HL-60 (cell line): ENCODE results near the gene BUD31.

Experiments
- DNase-seq, 2 experiments: peaks; one replicate each; pipeline ENCODE4 v3.0.0-alpha.2; 2010 to 2020; ENCODE audit warnings: low read depth in 1 of 2, low spot score in 1 of 2
- H3K27ac ChIP-seq: fragments of 250-450 bp; sonication (Bioruptor Pico); replicated peaks from 2 replicates; pipeline ENCODE4 v1.5.1; 2020; ENCODE audit warnings: mild to moderate bottlenecking, moderate library complexity
- H3K27me3 ChIP-seq: fragments of 250-450 bp; sonication (Bioruptor Pico); 2 replicates; pipeline ENCODE4 v1.5.1; 2021; ENCODE audit warnings: mild to moderate bottlenecking, moderate library complexity; ENCODE audit not compliant: insufficient read depth, poor library complexity, severe bottlenecking
- H3K4me3 ChIP-seq: replicated peaks from 2 replicates; pipeline ENCODE4 v1.5.1; 2011; ENCODE audit warnings: mild to moderate bottlenecking, control low read depth, low read length; ENCODE audit not compliant: insufficient read depth
- CTCF ChIP-seq: IDR thresholded peaks from one replicate; pipeline ENCODE4 v1.5.1; 2011; ENCODE audit warnings: low read length, control low read depth, inconsistent platforms; ENCODE audit not compliant: insufficient read depth
- GABPA ChIP-seq: IDR thresholded peaks from 2 replicates; pipeline ENCODE4 v1.6.1; 2012; ENCODE audit warnings: low read depth
- POLR2AphosphoS5 ChIP-seq: IDR thresholded peaks from 2 replicates; pipeline ENCODE4 v1.6.1; 2012; ENCODE audit warnings: low read depth
- REST ChIP-seq: IDR thresholded peaks from 2 replicates; pipeline ENCODE4 v1.6.1; 2012; ENCODE audit warnings: low read depth; ENCODE audit not compliant: insufficient replicate concordance
- SPI1 ChIP-seq: IDR thresholded peaks from 2 replicates; pipeline ENCODE4 v1.6.1; 2012; ENCODE audit warnings: low read depth, mild to moderate bottlenecking, borderline replicate concordance

BUD31 gene

GRCh38 chr7:99395616-99396327, 13.0 kb upstream of the BUD31 start:
- Histone ChIP-seq H3K27me3 (no peaks in the 10 kb centered on the region), H3K27ac (no peak overlapping the region), H3K4me3 (no peak overlapping the region)
- DNase-seq = no peak
- TF ChIP-seq POLR2AphosphoS5 (peak; percentile 64), GABPA (no peak)

- no peak overlapping the region for H3K27ac ChIP-seq
- no peaks in the 10 kb centered on the region for H3K27me3 ChIP-seq
- TF ChIP-seq GABPA = no peak
- no peak overlapping the region for H3K4me3 ChIP-seq
- no peak for DNase-seq
Observed at GRCh38 chr7:99396418-99397296, 12.1 kb upstream of the BUD31 start.

- no peak for TF ChIP-seq GABPA
- no peak for TF ChIP-seq SPI1
- TF ChIP-seq POLR2AphosphoS5 = peak; percentile 58
- no peak for TF ChIP-seq REST
- no peak for TF ChIP-seq CTCF
- Histone ChIP-seq H3K4me3 (no peak overlapping the region), H3K27ac (no peak overlapping the region), H3K27me3 (no peaks in the 10 kb centered on the region)
- DNase-seq = no peak
Observed at GRCh38 chr7:99397297-99397983, 11.3 kb upstream of the BUD31 start.

GRCh38 chr7:99398891-99399445, 9.8 kb upstream of the BUD31 start:
- no peak for DNase-seq
- Histone ChIP-seq H3K27ac (no peak overlapping the region), H3K4me3 (no peak overlapping the region), H3K27me3 (no peaks in the 10 kb centered on the region)
- TF ChIP-seq POLR2AphosphoS5 (0 out of 2 replicates have a peak, but pooled peaks have one; percentile 14), REST (no peak)

- Histone ChIP-seq H3K27ac (no peak overlapping the region), H3K27me3 (no peaks in the 10 kb centered on the region), H3K4me3 (no peak overlapping the region)
- DNase-seq = no peak
- no peak for TF ChIP-seq SPI1
- TF ChIP-seq CTCF = no peak
- TF ChIP-seq POLR2AphosphoS5 = no peak
- TF ChIP-seq GABPA = no peak
- no peak for TF ChIP-seq REST
Observed at GRCh38 chr7:99399597-99399996, 9.2 kb upstream of the BUD31 start.
